ENCODE data around the gene PGAP3.

The PGAP3 gene

GRCh38 chr17:39661744-39662541 is 25.9 kb downstream of the PGAP3 start:
- no peak overlapping the region for H3K4me3 ChIP-seq (replicated peaks in 1 of 2; ENCODE audit: low read depth in 2 of 2, low read length in 2 of 2)
- no peak for DNase-seq (ENCODE audit: low read depth in 2 of 2)
- no peak for TF ChIP-seq CTCF (IDR thresholded peaks at IDR 0.05; ENCODE audit: low read depth, low read length)

- no peak overlapping the region for H3K4me3 ChIP-seq (replicated peaks in 1 of 2; ENCODE audit: low read depth in 2 of 2, low read length in 2 of 2)
- TF ChIP-seq CTCF (IDR thresholded peaks at IDR 0.05; ENCODE audit: low read depth, low read length): no peak
- DNase-seq (ENCODE audit: low read depth in 2 of 2): no peak
Measured at GRCh38 chr17:39660397-39661385, 27.2 kb downstream of the PGAP3 start.

- H3K4me3 ChIP-seq (replicated peaks in 1 of 2; ENCODE audit: low read depth in 2 of 2, low read length in 2 of 2): no peak overlapping the region
- no peak for DNase-seq (ENCODE audit: low read depth in 2 of 2)
- TF ChIP-seq CTCF (IDR thresholded peaks at IDR 0.05; ENCODE audit: low read depth, low read length): no peak
Measured at GRCh38 chr17:39660011-39660360, 27.9 kb downstream of the PGAP3 start.

- no peak overlapping the region for H3K4me3 ChIP-seq (replicated peaks in 1 of 2; ENCODE audit: low read depth in 2 of 2, low read length in 2 of 2)
- DNase-seq (ENCODE audit: low read depth in 2 of 2): no peak
- TF ChIP-seq CTCF (IDR thresholded peaks at IDR 0.05; ENCODE audit: low read depth, low read length): no peak
Measured at GRCh38 chr17:39659279-39660010, 28.4 kb downstream of the PGAP3 start.

- H3K4me3 ChIP-seq (replicated peaks in 1 of 2; ENCODE audit: low read depth in 2 of 2, low read length in 2 of 2): no peak overlapping the region
- no peak for TF ChIP-seq CTCF (IDR thresholded peaks at IDR 0.05; ENCODE audit: low read depth, low read length)
- DNase-seq (ENCODE audit: low read depth in 2 of 2): no peak
Measured at GRCh38 chr17:39658760-39659159, 29.1 kb downstream of the PGAP3 start.

- no peak overlapping the region for H3K4me3 ChIP-seq (replicated peaks in 1 of 2; ENCODE audit: low read depth in 2 of 2, low read length in 2 of 2)
- no peak for DNase-seq (ENCODE audit: low read depth in 2 of 2)
- TF ChIP-seq CTCF (IDR thresholded peaks at IDR 0.05; ENCODE audit: low read depth, low read length): no peak
Measured at GRCh38 chr17:39658346-39658745, 29.5 kb downstream of the PGAP3 start.
